GM19324 (cell line): ENCODE measurements around the gene LLCFC1.
"Not testable (repeated sequence)": the region's sequence is repeated elsewhere in the genome, so short reads cannot be mapped to it uniquely, and the experiment has no call there.

Experiments used
- ATAC-seq: cut with Tn5 transposase; IDR thresholded peaks from one replicate; pipeline ENCODE4 v1.9.1; 2021; ENCODE audit warnings: mild to moderate bottlenecking, moderate library complexity; ENCODE audit not compliant: unreplicated experiment, low FRiP score

LLCFC1 gene

DNA sequence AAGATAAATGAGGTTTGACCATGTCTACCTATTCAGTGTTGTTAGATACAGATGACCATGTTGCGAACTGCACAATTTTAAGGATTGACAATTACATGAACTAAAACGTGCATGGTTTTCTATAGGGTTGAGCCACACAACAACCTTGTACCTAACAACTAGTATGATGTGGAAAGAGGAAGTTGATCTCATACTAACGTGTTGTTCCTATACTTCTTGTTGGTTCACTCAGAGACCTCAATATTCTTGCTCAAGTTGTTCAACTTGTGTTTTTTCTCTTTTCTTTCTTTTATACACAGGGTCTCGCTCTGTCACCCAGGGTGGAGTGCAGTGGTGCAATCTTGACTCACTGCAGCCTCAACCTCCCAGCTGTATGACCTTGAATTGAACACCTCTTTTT is 28.9 kb downstream of the LLCFC1 start:
- no peak for ATAC-seq

GRCh38 chr7:142969183-142969582 is 29.9 kb downstream of the LLCFC1 start:
- no peak for ATAC-seq

- ATAC-seq: no peak
Measured at GRCh38 chr7:142974626-142975025, 35.3 kb downstream of the LLCFC1 start.

DNA sequence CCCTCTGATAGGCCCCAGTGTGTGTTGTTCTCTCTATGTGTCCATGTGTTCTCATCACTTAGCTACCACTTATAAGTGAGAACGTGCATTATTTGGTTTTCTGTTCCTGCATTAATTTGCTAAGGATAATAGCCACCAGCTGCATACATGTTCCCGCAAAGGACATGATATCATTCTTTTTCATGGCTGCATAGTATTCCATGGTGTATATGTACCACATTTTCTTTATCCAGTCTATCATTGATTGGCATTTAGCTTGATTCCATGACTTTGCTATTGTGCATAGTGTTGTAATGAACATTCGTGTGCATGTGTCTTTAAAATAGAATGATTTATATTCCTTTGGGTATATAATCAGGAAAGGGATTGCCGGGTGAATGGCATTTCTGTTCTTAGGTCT is 39.1 kb downstream of the LLCFC1 start:
- not testable (repeated sequence) for ATAC-seq

- ATAC-seq: no peak
Measured at GRCh38 chr7:142983825-142984224, 44.5 kb downstream of the LLCFC1 start.

- no peak for ATAC-seq
Measured at GRCh38 chr7:142984297-142984696, 45.0 kb downstream of the LLCFC1 start.
